EL (cell line): ENCODE measurements around the gene PLXNA4.

ENCODE experiments used
- DNase-seq: peaks from one replicate; pipeline ENCODE4 v3.0.0-alpha.2; 2016

The PLXNA4 gene

DNA sequence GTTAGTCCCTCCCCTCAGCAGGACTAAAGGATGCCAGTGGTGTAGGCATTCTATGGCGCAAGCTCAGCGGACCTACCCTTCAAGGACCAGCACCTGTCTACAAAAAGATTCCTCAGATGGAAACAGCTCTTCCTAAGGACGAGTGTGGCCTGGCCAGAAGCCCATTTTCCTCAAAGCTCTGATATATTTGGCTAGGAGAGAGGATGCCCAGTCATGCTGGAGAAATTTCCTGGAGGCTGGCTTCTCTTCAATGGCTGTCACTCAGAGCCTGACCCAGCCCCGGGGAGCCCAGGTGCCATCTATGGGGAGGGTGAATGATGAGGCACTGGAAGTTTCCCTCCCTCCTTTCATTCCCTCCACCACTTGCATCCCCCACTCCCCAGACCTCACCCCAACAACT lies 111.5 kb downstream of the PLXNA4 start:
- DNase-seq = peak; percentile 52

DNA sequence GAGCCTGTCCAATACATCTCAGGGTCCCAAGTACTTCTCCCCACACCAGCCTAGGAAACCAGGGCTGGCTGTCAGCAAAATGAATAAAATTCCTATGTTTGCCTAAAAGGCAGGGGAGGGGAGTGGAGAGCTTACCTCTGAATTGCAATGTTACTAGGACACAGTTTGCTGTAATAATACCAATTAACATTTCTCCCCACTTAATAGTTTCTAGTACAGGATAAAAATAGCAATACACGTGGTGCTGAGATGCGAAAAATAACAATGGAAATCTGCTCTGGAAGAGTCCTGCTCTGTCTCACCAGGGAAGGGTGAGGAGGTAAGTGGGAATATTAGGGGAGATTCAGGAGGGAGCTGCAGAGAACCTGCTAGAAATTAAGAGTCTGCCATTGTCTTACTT lies 112.3 kb downstream of the PLXNA4 start:
- DNase-seq = no peak

- no peak for DNase-seq
Measured at GRCh38 chr7:132462478-132462877, 113.8 kb downstream of the PLXNA4 start.

GRCh38 chr7:132461032-132461592 lies 115.2 kb downstream of the PLXNA4 start:
- DNase-seq = no peak

DNA sequence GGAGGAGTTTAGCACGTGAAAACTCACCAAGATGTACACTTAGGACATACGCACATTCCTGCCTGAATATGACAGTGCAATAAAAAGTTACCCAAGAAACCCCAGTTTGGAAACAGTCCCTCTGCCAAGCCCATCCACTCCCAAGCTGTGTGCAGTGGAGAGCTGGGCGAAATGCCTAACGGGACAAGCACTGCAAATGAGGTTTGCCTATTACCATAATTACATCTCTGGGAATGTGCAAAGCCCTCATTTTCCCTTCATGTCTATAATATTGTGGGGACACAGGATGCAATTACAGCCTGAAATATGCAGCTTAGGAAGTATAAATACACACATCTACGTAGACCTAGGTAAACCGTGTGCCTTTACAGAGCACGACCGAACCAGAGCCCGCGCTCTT lies 117.5 kb downstream of the PLXNA4 start:
- no peak for DNase-seq

DNA sequence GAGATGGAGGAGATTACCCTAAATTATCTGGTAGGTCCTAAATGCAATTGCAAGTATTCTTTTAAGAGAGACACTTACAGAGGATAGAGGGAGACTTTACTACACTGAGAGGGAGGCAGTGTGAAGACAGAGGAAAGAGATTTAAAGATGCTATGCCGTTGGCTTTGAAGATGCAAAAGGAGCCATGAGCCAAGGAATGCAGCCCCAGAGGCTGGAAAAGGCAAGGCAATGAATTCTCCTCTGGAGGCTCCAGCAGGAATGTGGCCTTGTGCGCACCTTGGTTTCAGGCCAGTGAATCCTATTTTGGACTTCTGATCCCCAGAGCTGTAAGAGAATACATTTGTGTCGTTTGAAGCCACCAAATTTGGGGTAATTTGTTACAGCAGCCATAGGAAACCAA lies 118.6 kb downstream of the PLXNA4 start:
- DNase-seq = no peak

GRCh38 chr7:132456418-132456817 lies 119.9 kb downstream of the PLXNA4 start:
- DNase-seq = no peak

GRCh38 chr7:132455378-132455777 lies 120.9 kb downstream of the PLXNA4 start:
- no peak for DNase-seq

DNA sequence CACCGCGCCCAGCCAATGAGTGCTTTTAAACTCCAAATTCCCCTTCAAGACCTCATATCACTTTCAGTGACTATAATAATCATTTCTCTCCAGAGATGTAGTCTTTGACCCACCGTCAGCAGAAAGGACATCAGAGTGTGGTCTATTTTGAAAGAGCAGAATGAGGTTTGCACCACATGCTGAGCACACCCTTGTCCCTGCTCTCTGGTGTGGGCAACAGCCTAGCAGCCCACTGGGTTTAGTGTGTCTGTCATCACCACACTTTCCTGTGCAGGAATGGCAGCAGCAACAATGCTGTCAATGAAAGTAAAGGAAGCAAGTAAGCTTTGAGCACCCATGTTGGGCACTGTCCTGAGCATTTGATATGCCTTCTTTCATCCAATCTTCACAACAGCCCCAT lies 122.4 kb downstream of the PLXNA4 start:
- DNase-seq = no peak

DNA sequence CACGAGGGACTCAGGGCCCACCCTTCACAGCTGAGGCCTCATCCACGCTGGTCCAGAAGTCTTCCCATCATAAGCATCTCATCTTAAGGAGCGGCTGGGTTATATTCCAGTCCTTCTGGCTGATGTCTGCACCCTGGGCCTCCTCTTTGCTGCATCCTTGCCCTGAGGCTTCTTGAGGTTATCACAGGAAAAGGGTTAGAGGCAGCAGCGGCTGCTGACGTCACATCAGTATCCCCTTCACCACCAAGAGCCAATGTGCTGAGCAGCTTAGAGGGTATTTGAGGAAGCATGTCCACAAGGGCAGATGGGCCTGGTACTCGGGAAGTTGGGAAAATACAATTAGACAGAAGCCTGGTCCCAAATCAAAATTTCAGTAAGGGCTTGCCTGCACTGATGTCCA lies 125.1 kb downstream of the PLXNA4 start:
- DNase-seq = no peak

- peak; percentile 8 for DNase-seq
Measured at GRCh38 chr7:132450696-132451095, 125.6 kb downstream of the PLXNA4 start.

DNA sequence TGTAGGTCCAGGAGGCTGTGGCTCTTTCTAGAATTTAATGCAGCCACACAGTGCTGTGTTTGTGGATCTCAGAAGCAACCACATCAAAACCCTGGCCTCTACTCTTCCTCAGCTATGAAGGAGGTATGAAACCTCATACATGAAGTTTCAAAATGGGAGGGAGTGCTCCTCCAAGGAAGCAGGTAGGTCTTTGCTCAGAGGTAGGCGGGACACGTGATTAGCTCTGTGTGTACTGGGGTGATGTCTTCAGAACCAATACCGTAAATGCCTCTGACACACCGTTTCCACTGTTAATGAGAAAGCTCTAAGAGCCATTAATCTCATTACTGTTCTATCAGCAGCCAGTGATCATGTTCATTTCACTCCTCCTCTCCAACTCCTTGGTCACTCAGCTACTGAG lies 126.1 kb downstream of the PLXNA4 start:
- no peak for DNase-seq

DNA sequence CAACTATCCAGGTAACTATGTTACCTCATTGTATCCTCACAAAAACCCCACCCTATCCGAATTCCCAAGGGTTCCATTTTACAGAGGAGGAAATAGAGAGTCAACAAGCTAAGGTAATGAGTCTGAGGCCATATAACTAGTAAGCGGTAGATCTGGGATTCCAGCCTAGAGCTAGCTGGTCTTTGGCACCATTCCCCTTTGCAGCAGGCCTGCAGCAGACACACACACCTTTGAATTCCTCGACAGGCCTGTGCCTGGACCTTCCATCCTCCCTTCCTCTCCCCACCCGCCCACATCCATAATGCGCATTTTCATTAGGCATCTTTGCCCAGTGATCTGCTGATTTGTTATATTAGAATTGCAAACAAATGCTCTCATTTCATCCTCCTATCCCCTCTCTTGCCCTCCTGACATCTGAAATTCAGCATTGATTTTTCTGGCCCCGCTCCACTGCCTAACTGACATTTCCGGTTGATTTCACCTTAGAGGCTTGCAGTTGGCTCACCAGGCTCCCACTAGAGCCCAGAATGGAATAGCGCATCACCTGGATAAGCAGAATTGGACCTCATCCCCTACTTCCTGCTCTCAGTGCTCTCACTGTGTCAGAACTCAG lies 129.5 kb downstream of the PLXNA4 start:
- DNase-seq = no peak

DNA sequence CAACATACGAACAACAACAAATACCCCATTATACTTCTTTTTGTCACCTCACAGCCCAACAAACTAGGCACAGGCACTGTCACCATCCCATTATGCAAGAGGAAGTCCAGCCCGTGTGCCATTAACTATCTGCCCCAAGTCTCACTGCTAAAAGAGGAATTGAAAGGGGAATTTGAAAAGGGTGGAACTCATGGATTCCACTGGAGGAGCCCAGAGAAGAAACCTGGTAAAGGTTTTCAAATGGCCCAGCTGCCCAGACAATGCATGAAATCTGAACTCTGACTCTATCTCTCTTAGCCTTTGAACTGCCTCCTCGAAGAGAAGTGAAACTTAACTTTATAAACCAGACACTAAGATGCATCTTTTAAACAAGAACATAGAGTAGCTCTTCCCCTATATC lies 130.0 kb downstream of the PLXNA4 start:
- no peak for DNase-seq

DNA sequence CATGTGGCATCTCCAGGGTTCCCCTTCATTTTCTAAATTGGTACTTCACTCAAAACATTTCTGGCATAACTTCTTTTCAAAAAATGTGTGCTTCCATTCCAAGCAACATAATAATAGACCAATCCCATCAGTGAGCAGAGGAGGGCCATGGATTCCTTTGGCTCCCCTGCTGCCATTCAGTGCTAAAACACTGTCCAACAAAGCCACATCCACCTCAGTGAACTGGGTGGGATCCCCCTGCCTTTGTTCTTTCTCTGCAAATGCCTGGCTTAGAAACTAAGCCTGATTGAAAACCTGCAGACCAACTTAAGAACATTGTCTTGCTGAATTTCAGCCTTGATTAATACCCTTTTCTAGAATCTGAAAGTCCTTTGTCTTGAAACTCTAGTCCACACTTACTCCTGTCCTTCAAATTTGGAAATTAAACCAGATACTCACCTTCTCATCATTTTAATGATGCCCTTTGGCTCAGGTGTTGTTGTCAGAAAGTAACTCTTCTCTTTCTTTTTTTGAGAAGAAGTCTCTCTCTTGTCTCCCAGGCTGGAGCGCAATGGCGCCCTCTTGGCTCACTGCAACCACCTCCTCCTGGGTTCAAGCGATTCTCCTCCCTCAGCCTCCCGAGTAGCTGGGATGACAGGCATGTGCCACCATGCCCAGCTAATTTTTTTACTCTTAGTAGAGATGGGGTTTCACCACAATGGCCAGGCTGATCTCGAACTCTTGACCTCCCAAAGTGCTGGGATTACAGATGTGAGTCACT lies 132.3 kb downstream of the PLXNA4 start:
- DNase-seq = no peak

DNA sequence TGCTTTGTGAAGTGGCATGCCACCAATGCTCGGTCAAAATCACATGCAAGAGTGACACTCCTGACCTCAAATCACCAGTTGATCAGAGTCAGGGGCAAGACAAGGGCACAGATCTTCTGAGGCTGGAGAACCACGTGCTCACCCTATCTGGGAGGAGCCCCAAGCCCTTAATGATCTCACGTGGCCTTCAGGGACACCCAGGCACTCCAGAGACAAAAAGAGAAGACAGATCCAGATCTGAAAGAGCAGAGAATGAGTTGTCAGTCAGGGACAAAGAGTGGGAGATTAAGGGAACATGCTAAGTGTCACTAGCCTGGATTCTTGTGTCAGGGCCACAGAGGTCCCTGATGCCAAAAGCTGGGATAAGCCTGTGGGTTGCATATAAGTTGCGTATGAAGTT lies 134.3 kb downstream of the PLXNA4 start:
- DNase-seq = no peak

- no peak for DNase-seq
Measured at GRCh38 chr7:132440151-132440550, 136.1 kb downstream of the PLXNA4 start.

DNA sequence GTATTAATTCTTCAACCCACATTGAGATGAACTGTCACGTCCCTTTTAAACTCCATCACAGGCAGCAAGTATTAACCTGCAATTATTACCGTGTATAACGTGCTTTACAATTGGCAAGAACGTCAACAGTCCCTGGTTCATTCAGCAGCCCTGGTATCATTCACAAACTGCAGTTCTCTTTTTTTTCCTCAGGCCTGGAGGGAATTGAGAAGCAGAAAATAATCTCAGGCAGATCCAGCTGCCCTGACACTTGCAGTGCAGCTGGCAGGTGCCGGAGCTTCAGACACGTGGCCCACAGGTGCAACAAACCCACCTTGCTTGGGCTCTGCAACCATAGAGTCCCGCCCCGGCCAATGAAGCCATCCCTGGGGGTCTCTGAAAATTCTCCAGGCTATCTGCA lies 137.3 kb downstream of the PLXNA4 start:
- DNase-seq = no peak

- no peak for DNase-seq
Measured at GRCh38 chr7:132437730-132438129, 138.5 kb downstream of the PLXNA4 start.

DNA sequence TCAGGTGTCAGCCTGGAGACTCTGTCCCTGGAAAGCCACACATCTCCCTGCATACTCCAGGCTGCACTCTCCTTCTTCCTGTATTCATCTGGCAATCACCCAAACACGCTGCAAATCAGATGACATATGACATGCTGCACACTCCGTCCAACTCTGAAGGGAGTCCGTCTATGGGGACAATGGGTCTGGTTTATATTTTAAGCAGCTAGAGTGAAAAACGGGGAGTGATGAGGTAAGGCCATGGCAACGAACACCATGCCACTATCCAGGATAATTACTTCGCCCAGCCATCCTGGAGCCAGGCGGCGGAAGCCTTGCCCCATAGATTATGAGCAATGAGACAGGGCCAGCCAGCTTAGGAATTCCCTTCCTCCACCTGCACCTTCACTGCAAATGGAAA lies 140.1 kb downstream of the PLXNA4 start:
- DNase-seq = no peak

GRCh38 chr7:132435016-132435990 lies 141.0 kb downstream of the PLXNA4 start:
- DNase-seq = no peak

DNA sequence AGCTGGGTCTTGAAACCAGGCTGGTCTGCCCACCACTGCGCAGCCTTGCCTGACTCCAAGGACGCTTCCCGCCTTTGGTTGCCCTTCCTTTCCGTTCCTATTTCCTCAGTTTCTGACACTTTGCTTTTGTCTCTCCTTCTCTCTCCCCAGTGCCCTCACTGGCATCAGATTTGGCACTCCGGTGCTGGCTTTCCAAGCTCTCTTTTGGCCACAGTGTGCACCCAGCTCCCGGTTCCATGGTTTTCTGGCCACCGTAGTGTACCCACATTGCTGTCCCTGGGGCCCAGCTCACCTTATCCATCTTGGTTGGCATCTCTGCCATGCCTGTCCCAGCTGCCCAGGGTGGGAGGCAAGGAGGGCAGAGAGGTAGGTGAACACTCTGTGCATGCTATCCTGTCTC lies 142.2 kb downstream of the PLXNA4 start:
- no peak for DNase-seq

- DNase-seq = no peak
Measured at GRCh38 chr7:132433301-132433700, 143.0 kb downstream of the PLXNA4 start.
